Mucosa of descending colon (tissue), 3 donors: ENCODE results near the gene NOC2L. TPM values are rescaled to one million over a fixed set of nuclear protein-coding genes. Genes with fewer than 3 reads are reported as not detected.

Experiments
- ATAC-seq: fragments of 200-7000 bp; cut with Tn5 transposase; one replicate; pipeline ENCODE4 v1.9.1; 2020; ENCODE audit warnings: mild to moderate bottlenecking, moderate library complexity
- DNase-seq, 3 donors: peaks; one replicate each; pipeline ENCODE4 v3.0.0-alpha.2; 2020
- H3K36me3 ChIP-seq: fragments of 200-600 bp; one replicate; pipeline ENCODE4 v1.8.0; 2021; ENCODE audit warnings: low read depth, mild to moderate bottlenecking
- H3K4me1 ChIP-seq: fragments of 200-600 bp; one replicate; pipeline ENCODE4 v1.8.0; 2021; ENCODE audit warnings: low read depth, mild to moderate bottlenecking
- H3K4me3 ChIP-seq: fragments of 200-600 bp; one replicate; pipeline ENCODE4 v1.8.0; 2021; ENCODE audit warnings: mild to moderate bottlenecking
- H3K9me3 ChIP-seq: fragments of 200-600 bp; one replicate; pipeline ENCODE4 v1.8.0; 2021; ENCODE audit warnings: mild to moderate bottlenecking
- CTCF ChIP-seq: fragments of 200-600 bp; IDR thresholded peaks from one replicate; pipeline ENCODE4 v1.8.0; 2022; ENCODE audit warnings: antibody characterized with exemption, mild to moderate bottlenecking
- intact Hi-C, 2 donors: fragments of 100-400 bp; cut with DNase I in 1 of 2; cut with micrococcal nuclease in 1 of 2; formaldehyde crosslinking; loops; one replicate each; pipeline versions ENCODE4 v1.11.0 to v1.11.1; 2022; cut with DNase I, micrococcal nuclease
- total RNA-seq, 3 donors: library from RNA; stranded (reverse); fragmentation: NEBNext Ultra II Directional in 2 of 3; extraction: Animal tissue kit (Norgen Biotek cat#: 25700) in 2 of 3; gene quantifications; one replicate each; pipeline versions ENCODE4 v1.2.1 to v1.2.4, GENCODE V29; 2021 to 2023
- donor health status: DM: no; HTN: no; CAD: no; lungs with moderate emphysema.
- donor health status: DM: no; HTN: no; CAD: no.
- donor health status: DM: no; HTN: yes; CAD: no.

NOC2L gene
- total RNA-seq, 3 donors from 2014 or later, result 47.3 to 56.2 (median 54.6) TPM

GRCh38 chr1:961132-961669, 2.1 kb upstream of the NOC2L start:
- Histone ChIP-seq H3K4me1 (peaks cover 21% of the 10 kb centered on the region), H3K4me3 (peak overlapping the region; percentile 59), H3K36me3 (no peaks in the 10 kb centered on the region), H3K9me3 (no peaks in the 10 kb centered on the region)
- no peak for TF ChIP-seq CTCF
- intact Hi-C loops, result no loop called here
- no peak for ATAC-seq
- DNase-seq, result no peak

DNA sequence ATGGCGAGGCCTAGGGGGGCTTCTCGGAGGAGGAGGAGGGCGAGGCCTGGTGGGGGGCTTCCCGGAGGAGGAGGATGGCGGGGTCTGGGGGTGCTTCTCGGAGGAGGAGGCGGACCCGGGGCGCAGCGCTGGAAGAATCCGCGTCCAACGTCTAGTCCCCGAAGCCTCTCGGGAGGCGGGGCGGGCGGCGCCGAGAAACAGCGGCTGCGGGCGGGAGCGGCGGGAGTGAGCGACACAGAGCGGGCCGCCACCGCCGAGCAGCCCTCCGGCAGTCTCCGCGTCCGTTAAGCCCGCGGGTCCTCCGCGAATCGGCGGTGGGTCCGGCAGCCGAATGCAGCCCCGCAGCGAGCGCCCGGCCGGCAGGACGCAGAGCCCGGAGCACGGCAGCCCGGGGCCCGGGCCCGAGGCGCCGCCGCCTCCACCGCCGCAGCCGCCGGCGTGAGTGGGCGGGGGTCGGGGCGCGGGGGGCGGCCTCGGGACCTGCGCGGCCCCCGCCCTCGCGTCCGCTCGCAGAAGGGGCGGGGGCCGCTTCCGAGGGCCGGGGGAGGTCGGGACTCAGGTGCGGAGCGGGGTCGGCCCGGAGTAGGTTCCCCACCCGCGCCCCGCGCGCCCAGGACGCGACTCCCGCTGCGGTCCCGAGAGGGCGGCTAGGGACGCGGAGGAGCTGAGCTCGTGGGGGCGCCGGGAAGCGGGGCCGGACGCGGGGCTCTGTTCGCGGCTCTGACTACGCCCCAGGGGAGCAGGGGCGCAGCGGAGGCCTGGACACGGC, 1.5 kb upstream of the NOC2L start, which contains the start of gene KLHL17:
Gene KLHL17, plus strand, starts transcription at position 222 of the 769 bp plus-strand sequence. Its CDS starts 110 bp downstream, at position 332.
- no peaks in the 10 kb centered on the region for H3K9me3 ChIP-seq
- no peak for TF ChIP-seq CTCF
- ATAC-seq (peak; percentile 70), DNase-seq (peak; percentile 82 to 88 (median 86))
- peak within 1 kb of the TSS; percentile 65 for H3K4me3 ChIP-seq
- no peaks in the 10 kb centered on the region for H3K36me3 ChIP-seq
- intact Hi-C loops, result no loop called here
- H3K4me1 ChIP-seq, result peaks cover 15% of the 10 kb centered on the region

DNA sequence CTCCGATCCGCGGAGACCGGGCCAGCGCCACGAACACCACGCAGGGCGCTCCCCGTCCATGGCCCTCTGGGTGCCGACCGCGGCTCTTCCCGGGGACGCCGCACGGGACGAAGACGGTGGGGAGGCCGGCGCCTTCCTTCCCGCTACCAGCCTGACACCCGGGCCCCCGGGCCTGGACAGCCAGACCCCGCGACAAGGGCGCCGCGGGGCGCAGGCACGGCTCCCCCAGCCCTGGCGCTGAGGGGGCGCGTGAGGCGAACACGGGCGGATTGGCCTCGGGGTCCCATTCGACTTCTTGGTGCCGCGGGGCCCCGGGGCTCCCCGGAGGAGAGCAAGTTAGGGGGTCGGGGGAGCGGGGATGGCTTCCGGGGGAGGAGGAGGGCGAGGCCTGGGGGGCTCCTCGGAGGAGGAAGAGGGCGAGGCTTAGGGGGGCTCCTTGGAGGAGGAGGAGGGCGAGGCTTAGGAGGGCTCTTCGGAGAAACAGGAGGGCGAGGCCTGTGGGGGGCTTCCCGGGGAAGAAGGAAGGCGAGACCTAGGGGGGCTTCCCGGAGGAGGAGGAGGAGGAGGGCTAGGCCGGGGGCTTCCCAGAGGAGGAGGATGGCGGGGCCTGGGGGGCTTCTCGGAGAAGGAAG, 791 bp upstream of the NOC2L start:
- intact Hi-C loops, result no loop called here
- H3K36me3 ChIP-seq, result no peaks in the 10 kb centered on the region
- no peaks in the 10 kb centered on the region for H3K9me3 ChIP-seq
- peaks cover 15% of the 10 kb centered on the region for H3K4me1 ChIP-seq
- DNase-seq, result no peak
- ATAC-seq, result peak; percentile 8
- H3K4me3 ChIP-seq, result no peak overlapping the region
- no peak for TF ChIP-seq CTCF

DNA sequence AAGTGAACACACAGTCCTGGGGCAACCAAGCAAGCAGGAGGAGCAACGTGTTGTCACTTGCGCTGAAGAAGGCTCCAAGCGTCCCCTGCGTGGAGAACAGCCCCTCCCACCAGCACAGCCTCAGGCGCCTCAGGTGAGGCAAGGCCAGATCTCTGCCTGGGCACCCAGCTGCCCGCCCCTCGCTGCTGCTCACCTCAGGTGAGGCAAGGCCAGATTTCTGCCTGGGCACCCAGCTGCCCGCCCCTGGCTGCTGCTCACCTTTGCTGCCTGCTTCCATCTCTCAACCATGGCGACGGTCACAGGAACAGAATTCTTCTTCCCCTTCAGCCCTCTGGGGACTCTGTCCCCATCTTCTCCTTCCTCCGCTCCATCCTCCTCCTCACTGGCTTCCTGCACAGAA, 2.4 kb downstream of the NOC2L start:
- no peak overlapping the region for H3K4me3 ChIP-seq
- H3K36me3 ChIP-seq, result no peaks in the 10 kb centered on the region
- no peak for TF ChIP-seq CTCF
- no peaks in the 10 kb centered on the region for H3K9me3 ChIP-seq
- H3K4me1 ChIP-seq, result peaks cover 15% of the 10 kb centered on the region
- no peak for DNase-seq
- intact Hi-C loops, result no loop called here
- ATAC-seq, result no peak

DNA sequence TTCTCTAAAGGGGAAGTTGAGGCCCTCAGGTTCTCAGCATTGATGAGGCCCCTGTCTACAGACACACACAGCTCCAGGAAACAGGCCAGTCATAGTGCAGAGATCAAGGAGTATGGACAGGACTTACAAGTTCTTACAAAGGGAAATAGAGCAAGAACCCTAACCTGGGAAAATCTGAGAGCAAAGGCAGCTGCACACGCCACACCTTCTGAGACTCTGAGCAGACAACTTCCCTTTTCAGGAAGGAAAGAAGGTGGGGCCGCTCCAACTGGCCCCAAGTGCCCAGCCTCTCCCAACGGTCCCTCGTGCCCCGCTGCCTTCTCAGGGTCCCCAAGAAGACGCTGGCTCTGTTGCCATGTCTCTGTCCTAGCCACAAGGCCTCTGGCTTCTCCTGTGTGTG, 3.6 kb downstream of the NOC2L start:
- no peak overlapping the region for H3K4me3 ChIP-seq
- intact Hi-C loops, result no loop called here
- no peak for ATAC-seq
- H3K36me3 ChIP-seq, result no peaks in the 10 kb centered on the region
- peaks cover 12% of the 10 kb centered on the region for H3K4me1 ChIP-seq
- H3K9me3 ChIP-seq, result no peaks in the 10 kb centered on the region
- no peak for DNase-seq
- TF ChIP-seq CTCF, result no peak
